HepG2 (cell line): ENCODE results near the gene DDX24. TPM values are rescaled to one million over a fixed set of nuclear protein-coding genes. Genes with fewer than 3 reads are reported as not detected.

Source experiments
- ASH2L ChIP-seq: fragments of 300-600, 200-600 bp; sonication (generic); IDR thresholded peaks from 2 replicates; pipeline ENCODE4 v1.7.0; 2017; ENCODE audit warnings: low read depth, mild to moderate bottlenecking, moderate library complexity, mixed read lengths, low read length; ENCODE audit not compliant: insufficient read length
- HDAC1 ChIP-seq: sonication (generic); formaldehyde crosslinking; IDR thresholded peaks from 2 replicates; pipeline ENCODE4 v1.5.1; 2020; ENCODE audit warnings: mild to moderate bottlenecking, missing genetic modification reagents
- SUZ12 ChIP-seq: fragments of 150-350 bp; IDR thresholded peaks from 2 replicates; pipeline ENCODE4 v1.6.1; 2014; ENCODE audit warnings: low read depth, low read length
- ZNF263 ChIP-seq: sonication (generic); formaldehyde crosslinking; IDR thresholded peaks from 2 replicates; pipeline ENCODE4 v1.4.0; 2020; ENCODE audit warnings: missing genetic modification reagents
- ZNF569 ChIP-seq: sonication (generic); formaldehyde crosslinking; IDR thresholded peaks from 2 replicates; pipeline ENCODE4 v1.5.0; 2020; ENCODE audit warnings: mild to moderate bottlenecking, missing genetic modification reagents, moderate library complexity, borderline replicate concordance
- ZNF615 ChIP-seq: sonication (generic); formaldehyde crosslinking; IDR thresholded peaks from 2 replicates; pipeline ENCODE4 v1.5.0; 2020; ENCODE audit warnings: mild to moderate bottlenecking, missing genetic modification reagents, borderline replicate concordance
- ZNF737 ChIP-seq: sonication (generic); formaldehyde crosslinking; IDR thresholded peaks from 2 replicates; pipeline ENCODE4 v1.5.0; 2020; ENCODE audit warnings: missing genetic modification reagents, mild to moderate bottlenecking, borderline replicate concordance
- ZSCAN30 ChIP-seq: sonication (generic); formaldehyde crosslinking; IDR thresholded peaks from 2 replicates; pipeline ENCODE4 v1.5.0; 2020; ENCODE audit warnings: mild to moderate bottlenecking, missing genetic modification reagents
- polyA plus RNA-seq, 8 experiments: library from polyadenylated mRNA; depleted of rRNA in 3 of 8; stranded (reverse) in 7 of 8; unstranded in 1 of 8; fragments of >200 nt; fragmentation: Illumina TruSeq in 4 of 8; extraction: Trizol in 4 of 8; gene quantifications; 2 replicates each; pipeline versions ENCODE4 v1.2.1 to v1.2.3, GENCODE V29; 2011 to 2016; ENCODE audit warnings: low read depth in 4 of 8, missing spikeins in 1 of 8, mixed read lengths in 1 of 8; ENCODE audit not compliant: insufficient read depth in 1 of 8
- total RNA-seq, 5 experiments: library from RNA; depleted of rRNA; stranded (reverse); fragments of >200 nt; fragmentation: Illumina TruSeq; extraction: Trizol; gene quantifications; 2 replicates each; pipeline ENCODE4 v1.2.3, GENCODE V29; 2016; ENCODE audit warnings: low read depth in 1 of 5
- TF ChIP-seq, protein P1 (sequence below): sonication (generic); formaldehyde crosslinking; IDR thresholded peaks from 2 replicates; pipeline ENCODE4 v1.5.0; 2020; ENCODE audit warnings: missing genetic modification reagents
- TF ChIP-seq, protein P2 (sequence below): sonication (generic); formaldehyde crosslinking; IDR thresholded peaks from 2 replicates; pipeline ENCODE4 v1.9.0; 2021; ENCODE audit warnings: missing genetic modification reagents, borderline replicate concordance
- TF ChIP-seq, protein P3 (sequence below), 2 experiments: sonication (generic) in 1 of 2; formaldehyde crosslinking in 1 of 2; IDR thresholded peaks; 2 replicates each; pipeline versions ENCODE4 v1.4.0 to v1.6.1; 2016 to 2020; ENCODE audit warnings: borderline replicate concordance in 1 of 2, low read depth in 1 of 2, mild to moderate bottlenecking in 1 of 2, missing genetic modification reagents in 1 of 2
- TF ChIP-seq, protein P4 (sequence below): IDR thresholded peaks from 2 replicates; pipeline ENCODE4 v1.6.1; 2018; ENCODE audit warnings: missing genetic modification reagents
- TF ChIP-seq, protein P5 (sequence below): sonication (generic); formaldehyde crosslinking; conservative IDR thresholded peaks from 2 replicates; pipeline ENCODE4 v1.5.0; 2020; ENCODE audit warnings: missing genetic modification reagents
- TF ChIP-seq, protein P6 (sequence below): sonication (generic); formaldehyde crosslinking; IDR thresholded peaks from 2 replicates; pipeline ENCODE4 v1.5.0; 2020; ENCODE audit warnings: mild to moderate bottlenecking, low read depth, missing genetic modification reagents, borderline replicate concordance

Gene DDX24
- total and polyA plus RNA-seq, 2 of the 13 experiments (the other 11 are each of a cell fraction or from before 2014, with no cell fraction given): 67.3 to 149 TPM

DNA sequence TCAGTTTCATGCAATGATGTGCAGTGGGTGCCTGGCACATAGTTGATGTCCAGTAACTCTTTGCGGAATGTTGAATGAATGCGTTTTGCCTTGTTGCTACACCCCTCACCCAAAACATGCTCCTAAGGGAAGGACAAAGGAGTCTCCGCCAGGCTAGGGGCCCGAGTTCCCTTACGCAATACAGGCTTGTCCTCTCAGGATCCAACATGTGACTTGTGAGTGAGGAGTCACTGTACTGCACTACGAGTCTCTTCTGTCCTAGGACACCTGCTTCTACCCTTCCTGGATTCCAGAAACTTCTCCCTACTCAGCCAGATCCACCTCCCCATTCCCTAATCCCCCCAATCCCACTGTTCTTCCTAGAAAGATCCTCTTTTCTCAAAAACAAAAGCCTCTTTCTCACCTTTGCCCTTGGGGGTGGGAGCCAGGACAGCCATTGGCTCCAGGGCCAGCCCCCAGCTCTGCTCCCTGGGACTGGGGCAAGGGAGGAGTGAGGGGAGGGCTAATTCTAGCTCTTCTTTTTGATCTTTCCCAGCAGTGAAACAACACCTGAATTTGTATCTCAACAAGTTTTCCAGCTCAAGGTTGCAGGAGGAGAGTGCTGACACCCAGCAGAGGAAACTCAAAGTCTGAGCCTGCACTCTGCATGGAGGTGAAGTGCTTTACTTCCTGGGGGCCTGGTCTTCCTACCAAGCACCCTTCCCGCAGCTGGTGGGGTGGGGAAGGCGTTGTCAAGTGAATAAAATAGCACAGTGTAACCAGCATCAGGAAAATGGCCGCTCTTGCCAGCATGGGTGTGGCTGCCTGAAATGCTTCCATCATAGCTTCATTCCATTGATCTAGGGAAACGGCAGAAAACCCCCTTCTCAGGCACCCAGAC is 58.2 kb downstream of the DDX24 start (continued):
- TF ChIP-seq ZSCAN30 (CRISPR knock-in tag) (no peak), ASH2L (no peak), ZNF569 (CRISPR knock-in tag) (no peak), HDAC1 (CRISPR knock-in tag) (0 out of 2 replicates have a peak, but pooled peaks have one; percentile 21), ZNF263 (CRISPR knock-in tag) (peak; percentile 35; the same call in 1 of the 2 replicates), ZNF737 (no peak), ZNF615 (CRISPR knock-in tag) (no peak), SUZ12 (no peak)
- TF ChIP-seq, protein P1, sequence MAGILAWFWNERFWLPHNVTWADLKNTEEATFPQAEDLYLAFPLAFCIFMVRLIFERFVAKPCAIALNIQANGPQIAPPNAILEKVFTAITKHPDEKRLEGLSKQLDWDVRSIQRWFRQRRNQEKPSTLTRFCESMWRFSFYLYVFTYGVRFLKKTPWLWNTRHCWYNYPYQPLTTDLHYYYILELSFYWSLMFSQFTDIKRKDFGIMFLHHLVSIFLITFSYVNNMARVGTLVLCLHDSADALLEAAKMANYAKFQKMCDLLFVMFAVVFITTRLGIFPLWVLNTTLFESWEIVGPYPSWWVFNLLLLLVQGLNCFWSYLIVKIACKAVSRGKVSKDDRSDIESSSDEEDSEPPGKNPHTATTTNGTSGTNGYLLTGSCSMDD (CRISPR knock-in tag): no peak
- TF ChIP-seq, protein P2, sequence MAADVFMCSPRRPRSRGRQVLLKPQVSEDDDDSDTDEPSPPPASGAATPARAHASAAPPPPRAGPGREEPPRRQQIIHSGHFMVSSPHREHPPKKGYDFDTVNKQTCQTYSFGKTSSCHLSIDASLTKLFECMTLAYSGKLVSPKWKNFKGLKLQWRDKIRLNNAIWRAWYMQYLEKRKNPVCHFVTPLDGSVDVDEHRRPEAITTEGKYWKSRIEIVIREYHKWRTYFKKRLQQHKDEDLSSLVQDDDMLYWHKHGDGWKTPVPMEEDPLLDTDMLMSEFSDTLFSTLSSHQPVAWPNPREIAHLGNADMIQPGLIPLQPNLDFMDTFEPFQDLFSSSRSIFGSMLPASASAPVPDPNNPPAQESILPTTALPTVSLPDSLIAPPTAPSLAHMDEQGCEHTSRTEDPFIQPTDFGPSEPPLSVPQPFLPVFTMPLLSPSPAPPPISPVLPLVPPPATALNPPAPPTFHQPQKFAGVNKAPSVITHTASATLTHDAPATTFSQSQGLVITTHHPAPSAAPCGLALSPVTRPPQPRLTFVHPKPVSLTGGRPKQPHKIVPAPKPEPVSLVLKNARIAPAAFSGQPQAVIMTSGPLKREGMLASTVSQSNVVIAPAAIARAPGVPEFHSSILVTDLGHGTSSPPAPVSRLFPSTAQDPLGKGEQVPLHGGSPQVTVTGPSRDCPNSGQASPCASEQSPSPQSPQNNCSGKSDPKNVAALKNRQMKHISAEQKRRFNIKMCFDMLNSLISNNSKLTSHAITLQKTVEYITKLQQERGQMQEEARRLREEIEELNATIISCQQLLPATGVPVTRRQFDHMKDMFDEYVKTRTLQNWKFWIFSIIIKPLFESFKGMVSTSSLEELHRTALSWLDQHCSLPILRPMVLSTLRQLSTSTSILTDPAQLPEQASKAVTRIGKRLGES (CRISPR knock-in tag): no peak
- TF ChIP-seq, protein P3, sequence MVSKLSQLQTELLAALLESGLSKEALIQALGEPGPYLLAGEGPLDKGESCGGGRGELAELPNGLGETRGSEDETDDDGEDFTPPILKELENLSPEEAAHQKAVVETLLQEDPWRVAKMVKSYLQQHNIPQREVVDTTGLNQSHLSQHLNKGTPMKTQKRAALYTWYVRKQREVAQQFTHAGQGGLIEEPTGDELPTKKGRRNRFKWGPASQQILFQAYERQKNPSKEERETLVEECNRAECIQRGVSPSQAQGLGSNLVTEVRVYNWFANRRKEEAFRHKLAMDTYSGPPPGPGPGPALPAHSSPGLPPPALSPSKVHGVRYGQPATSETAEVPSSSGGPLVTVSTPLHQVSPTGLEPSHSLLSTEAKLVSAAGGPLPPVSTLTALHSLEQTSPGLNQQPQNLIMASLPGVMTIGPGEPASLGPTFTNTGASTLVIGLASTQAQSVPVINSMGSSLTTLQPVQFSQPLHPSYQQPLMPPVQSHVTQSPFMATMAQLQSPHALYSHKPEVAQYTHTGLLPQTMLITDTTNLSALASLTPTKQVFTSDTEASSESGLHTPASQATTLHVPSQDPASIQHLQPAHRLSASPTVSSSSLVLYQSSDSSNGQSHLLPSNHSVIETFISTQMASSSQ (IDR thresholded peaks at IDR 0.05; ENCODE audit: low read depth): no peak
- TF ChIP-seq, protein P3 (CRISPR knock-in tag; IDR thresholded peaks at IDR 0.05; ENCODE audit: borderline replicate concordance): no peak
- TF ChIP-seq, protein P4, sequence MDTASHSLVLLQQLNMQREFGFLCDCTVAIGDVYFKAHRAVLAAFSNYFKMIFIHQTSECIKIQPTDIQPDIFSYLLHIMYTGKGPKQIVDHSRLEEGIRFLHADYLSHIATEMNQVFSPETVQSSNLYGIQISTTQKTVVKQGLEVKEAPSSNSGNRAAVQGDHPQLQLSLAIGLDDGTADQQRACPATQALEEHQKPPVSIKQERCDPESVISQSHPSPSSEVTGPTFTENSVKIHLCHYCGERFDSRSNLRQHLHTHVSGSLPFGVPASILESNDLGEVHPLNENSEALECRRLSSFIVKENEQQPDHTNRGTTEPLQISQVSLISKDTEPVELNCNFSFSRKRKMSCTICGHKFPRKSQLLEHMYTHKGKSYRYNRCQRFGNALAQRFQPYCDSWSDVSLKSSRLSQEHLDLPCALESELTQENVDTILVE (CRISPR knock-in tag): 0 out of 2 replicates have a peak, but pooled peaks have one; percentile 24
- TF ChIP-seq, protein P5, sequence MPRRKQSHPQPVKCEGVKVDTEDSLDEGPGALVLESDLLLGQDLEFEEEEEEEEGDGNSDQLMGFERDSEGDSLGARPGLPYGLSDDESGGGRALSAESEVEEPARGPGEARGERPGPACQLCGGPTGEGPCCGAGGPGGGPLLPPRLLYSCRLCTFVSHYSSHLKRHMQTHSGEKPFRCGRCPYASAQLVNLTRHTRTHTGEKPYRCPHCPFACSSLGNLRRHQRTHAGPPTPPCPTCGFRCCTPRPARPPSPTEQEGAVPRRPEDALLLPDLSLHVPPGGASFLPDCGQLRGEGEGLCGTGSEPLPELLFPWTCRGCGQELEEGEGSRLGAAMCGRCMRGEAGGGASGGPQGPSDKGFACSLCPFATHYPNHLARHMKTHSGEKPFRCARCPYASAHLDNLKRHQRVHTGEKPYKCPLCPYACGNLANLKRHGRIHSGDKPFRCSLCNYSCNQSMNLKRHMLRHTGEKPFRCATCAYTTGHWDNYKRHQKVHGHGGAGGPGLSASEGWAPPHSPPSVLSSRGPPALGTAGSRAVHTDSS: no peak
- TF ChIP-seq, protein P6, sequence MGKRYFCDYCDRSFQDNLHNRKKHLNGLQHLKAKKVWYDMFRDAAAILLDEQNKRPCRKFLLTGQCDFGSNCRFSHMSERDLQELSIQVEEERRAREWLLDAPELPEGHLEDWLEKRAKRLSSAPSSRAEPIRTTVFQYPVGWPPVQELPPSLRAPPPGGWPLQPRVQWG (CRISPR knock-in tag): no peak
